Esophagus muscularis mucosa (tissue), 4 donors: ENCODE data around the gene TMEM143. TPM values are rescaled to one million over a fixed set of nuclear protein-coding genes. Genes with fewer than 3 reads are reported as not detected.
A peak's percentile ranks its signal among the peaks of the same experiment; 100 is the strongest.
"Not testable (repeated sequence)": the region's sequence is repeated elsewhere in the genome, so short reads cannot be mapped to it uniquely, and the experiment has no call there.

ENCODE experiments used
- DNase-seq: peaks from one replicate; pipeline ENCODE4 v3.0.0-alpha.2; 2017; ENCODE audit errors: extremely low spot score
- H3K27ac ChIP-seq, 4 donors: fragments of 200-600 bp; sonication (generic); replicated peaks in 1 of 4; 1 replicate in 3 of 4; 2 replicates in 1 of 4; pipeline ENCODE4 v1.5.1; 2016 to 2019; ENCODE audit warnings: mild to moderate bottlenecking in 1 of 4
- H3K27me3 ChIP-seq, 4 donors: fragments of 200-600 bp; sonication (generic); one replicate each; pipeline versions ENCODE4 v1.5.1 to v1.6.0; 2016 to 2019
- H3K36me3 ChIP-seq, 4 donors: fragments of 200-600 bp; sonication (generic); one replicate each; pipeline ENCODE4 v1.5.1; 2016 to 2019
- H3K4me1 ChIP-seq, 4 donors: fragments of 200-600 bp; sonication (generic); one replicate each; pipeline ENCODE4 v1.5.1; 2016 to 2019
- H3K4me3 ChIP-seq, 4 donors: fragments of 200-600 bp; sonication (generic); 1 replicate in 2 of 4; 2 replicates in 2 of 4; pipeline ENCODE4 v1.5.1; 2016 to 2019; ENCODE audit warnings: mild to moderate bottlenecking in 4 of 4, moderate library complexity in 1 of 4
- H3K9me3 ChIP-seq, 4 donors: fragments of 200-600 bp; sonication (generic); 1 replicate in 3 of 4; 2 replicates in 1 of 4; pipeline ENCODE4 v1.5.1; 2016 to 2019
- CTCF ChIP-seq, 3 experiments: fragments of 200-600 bp in 2 of 3; fragments of 450-650 bp in 1 of 3; sonication (generic) in 2 of 3; IDR thresholded peaks; one replicate each; pipeline ENCODE4 v1.5.1; 2017 to 2019; ENCODE audit warnings: antibody characterized with exemption in 3 of 3, mild to moderate bottlenecking in 2 of 3, moderate library complexity in 1 of 3
- EP300 ChIP-seq: sonication (generic); formaldehyde crosslinking; IDR thresholded peaks from one replicate; pipeline ENCODE4 v1.6.1; 2017; ENCODE audit warnings: antibody characterized with exemption
- POLR2A ChIP-seq: fragments of 450-650 bp; IDR thresholded peaks from one replicate; pipeline ENCODE4 v1.6.1; 2017; ENCODE audit warnings: antibody characterized with exemption, moderate library complexity, mild to moderate bottlenecking, low read depth
- POLR2AphosphoS5 ChIP-seq, 2 donors: sonication (generic); formaldehyde crosslinking; IDR thresholded peaks; one replicate each; pipeline ENCODE4 v1.6.1; 2017; ENCODE audit warnings: antibody characterized with exemption in 2 of 2
- WGBS: methylation state at CpG from one replicate; pipeline ENCODE4 v1.1.5; 2018; 5-methylcytosine and 5-hydroxymethylcytosine counted together
- intact Hi-C: fragments of 100-400 bp; cut with DNase I; formaldehyde crosslinking; loops from one replicate; pipeline ENCODE4 v1.15.1; 2023
- total RNA-seq, 4 donors: library from RNA; depleted of rRNA; stranded (reverse); fragments of >200 nt; gene quantifications; one replicate each; pipeline versions ENCODE4 v1.1.0 to v1.2.1, GENCODE V29; 2016

The TMEM143 gene
- total RNA-seq, 4 donors from 2014 or later: 4.8 to 8.3 (median 7.1) TPM

DNA sequence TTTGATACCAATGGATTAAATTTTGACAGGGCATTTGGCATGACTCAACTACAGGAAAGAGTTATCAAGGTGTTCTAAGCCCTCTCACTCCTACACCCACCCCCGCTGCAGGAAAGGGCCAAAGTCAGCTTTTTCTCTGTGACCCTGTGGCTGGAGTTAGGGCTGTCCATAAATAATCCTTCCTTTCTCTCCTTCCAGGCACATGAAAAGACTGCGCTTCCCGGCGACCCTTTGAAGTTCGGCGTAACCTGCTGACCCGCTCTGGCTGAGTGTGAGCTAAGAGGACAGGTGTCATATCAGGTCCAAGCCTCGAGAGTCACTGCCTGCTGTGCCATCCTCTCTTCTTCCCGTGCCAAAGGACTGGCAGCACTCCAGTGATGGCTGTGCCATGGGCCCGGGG, 68.3 kb downstream of the TMEM143 start:
- Histone ChIP-seq H3K4me3 (no peak overlapping the region), H3K36me3 (no peaks in the 10 kb centered on the region), H3K27ac (no peak overlapping the region), H3K4me1 (peaks cover 7 to 14% (median 12%) of the 10 kb centered on the region in 4 donors), H3K9me3 (no peaks in the 10 kb centered on the region), H3K27me3 (peaks cover 0 to 26% (median 0%) of the 10 kb centered on the region in 4 donors)
- intact Hi-C loops: no loop called here
- TF ChIP-seq EP300 (no peak), POLR2A (no peak), CTCF (IDR thresholded peaks at IDR 0.05) (no peak), POLR2AphosphoS5 (IDR thresholded peaks at IDR 0.05) (no peak)
- WGBS: 88% methylated on average over 10 of the region's 10 CpGs
- no peak for DNase-seq

DNA sequence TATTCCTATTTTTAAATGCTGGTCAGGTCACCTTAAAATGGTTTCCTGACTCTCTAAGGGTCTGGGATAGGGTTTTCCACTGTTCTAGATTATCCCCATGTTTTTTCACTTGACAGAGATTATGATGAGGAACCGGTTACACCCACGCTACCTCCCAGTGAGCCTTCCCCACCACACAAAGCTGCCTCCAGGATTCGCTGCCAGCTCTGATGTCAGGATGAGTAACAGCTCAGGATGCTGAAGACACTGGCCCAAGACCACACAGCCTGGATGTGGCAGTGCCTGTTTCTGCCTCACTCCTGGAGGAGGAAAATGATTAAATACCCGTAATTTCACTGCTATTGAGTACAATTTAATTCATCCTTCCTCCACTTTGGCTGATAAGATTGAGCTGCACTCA, 70.9 kb downstream of the TMEM143 start:
- Histone ChIP-seq H3K36me3 (no peaks in the 10 kb centered on the region), H3K4me3 (no peak overlapping the region), H3K9me3 (no peaks in the 10 kb centered on the region), H3K27ac (no peak overlapping the region), H3K4me1 (peaks cover 8 to 18% (median 17%) of the 10 kb centered on the region in 4 donors), H3K27me3 (peaks cover 0 to 38% (median 0%) of the 10 kb centered on the region in 4 donors)
- DNase-seq: no peak
- 98% methylated on average over 4 of the region's 4 CpGs for WGBS
- intact Hi-C loops: no loop called here
- no peak for TF ChIP-seq CTCF (IDR thresholded peaks at IDR 0.05)
- no peak for TF ChIP-seq POLR2A
- TF ChIP-seq EP300: no peak
- no peak for TF ChIP-seq POLR2AphosphoS5 (IDR thresholded peaks at IDR 0.05)

- 34% methylated on average over 11 of the region's 11 CpGs for WGBS
- DNase-seq, H3K27ac ChIP-seq, H3K9me3 ChIP-seq, H3K36me3 ChIP-seq: not testable (repeated sequence)
- peaks cover 8 to 18% (median 17%) of the 10 kb centered on the region in 4 donors for H3K4me1 ChIP-seq
- H3K4me3 ChIP-seq: peak overlapping the region in 3 of 4 donors; percentile 41 to 47 (median 46)
- intact Hi-C loops: loop anchor here (1.0 kb wide), 1 partner anchor 24 kb away; no protein-coding TSS in a partner anchor
- H3K27me3 ChIP-seq: peaks cover 0 to 38% (median 0%) of the 10 kb centered on the region in 4 donors
Measured at GRCh38 chr19:48291489-48291815, 72.3 kb downstream of the TMEM143 start.

- TF ChIP-seq CTCF (IDR thresholded peaks at IDR 0.05): peak; percentile 96 to 99 (median 96)
- TF ChIP-seq POLR2AphosphoS5 (IDR thresholded peaks at IDR 0.05): peak in 1 of 2 donors; percentile 34
- no peak for TF ChIP-seq POLR2A
- TF ChIP-seq EP300: no peak
- intact Hi-C loops: loop anchor here (1.0 kb wide), 1 partner anchor 24 kb away; no protein-coding TSS in a partner anchor
- H3K27ac ChIP-seq: peak overlapping the region in 1 of 4 donors; percentile 46
Measured at GRCh38 chr19:48290771-48291488, 72.8 kb downstream of the TMEM143 start.

DNA sequence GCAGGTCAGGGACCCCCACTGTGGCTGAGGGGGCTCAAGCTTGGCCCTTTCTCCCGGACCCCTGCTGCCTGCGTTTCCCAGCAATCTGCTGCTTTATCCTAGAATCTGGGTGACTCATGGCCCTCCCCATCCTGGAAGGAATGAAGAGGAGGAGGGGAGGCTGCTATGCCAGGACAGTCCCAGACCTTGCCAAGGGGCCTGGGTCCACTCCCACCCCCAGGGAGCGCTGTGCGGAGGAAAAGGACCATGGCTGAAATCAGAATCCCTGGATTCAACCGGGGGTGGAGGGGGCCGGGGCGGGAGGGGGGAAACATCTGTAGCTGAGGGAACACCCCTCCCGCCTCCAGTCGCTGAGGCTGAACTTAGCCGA, 73.4 kb downstream of the TMEM143 start:
- intact Hi-C loops: no loop called here
- DNase-seq: no peak
- peaks cover 8 to 18% (median 17%) of the 10 kb centered on the region in 4 donors for H3K4me1 ChIP-seq
- no peak for TF ChIP-seq POLR2A
- TF ChIP-seq POLR2AphosphoS5 (IDR thresholded peaks at IDR 0.05): no peak
- no peak for TF ChIP-seq EP300
- TF ChIP-seq CTCF (IDR thresholded peaks at IDR 0.05): no peak
- peaks cover 0 to 38% (median 0%) of the 10 kb centered on the region in 4 donors for H3K27me3 ChIP-seq
- H3K36me3 ChIP-seq: peaks cover 0 to 9% (median 0%) of the 10 kb centered on the region in 4 donors
- WGBS: 18% methylated on average over 9 of the region's 10 CpGs
- H3K4me3 ChIP-seq: peak overlapping the region; percentile 41 to 58 (median 46)
- peaks cover 0 to 10% (median 4%) of the 10 kb centered on the region in 4 donors for H3K9me3 ChIP-seq
- no peak overlapping the region for H3K27ac ChIP-seq

More at GRCh38 chr19:48290771-48291488, 72.8 kb downstream of the TMEM143 start:
- Histone ChIP-seq H3K4me3 (peak overlapping the region; percentile 41 to 58 (median 46)), H3K36me3 (peaks cover 0 to 5% (median 0%) of the 10 kb centered on the region in 4 donors), H3K9me3 (peaks cover 0 to 10% (median 4%) of the 10 kb centered on the region in 4 donors), H3K4me1 (peaks cover 8 to 18% (median 17%) of the 10 kb centered on the region in 4 donors), H3K27me3 (peaks cover 0 to 38% (median 0%) of the 10 kb centered on the region in 4 donors)
- no peak for DNase-seq
- WGBS: 0% methylated on average over 8 of the region's 45 CpGs
